HG03025 (cell line): ENCODE measurements around the gene CUX1.
"Not testable (repeated sequence)": the region's sequence is repeated elsewhere in the genome, so short reads cannot be mapped to it uniquely, and the experiment has no call there.

Experiments used
- ATAC-seq: cut with Tn5 transposase; IDR thresholded peaks from one replicate; pipeline ENCODE4 v1.9.1; 2021; ENCODE audit warnings: mild to moderate bottlenecking, moderate library complexity; ENCODE audit not compliant: unreplicated experiment, low FRiP score

The CUX1 gene

DNA sequence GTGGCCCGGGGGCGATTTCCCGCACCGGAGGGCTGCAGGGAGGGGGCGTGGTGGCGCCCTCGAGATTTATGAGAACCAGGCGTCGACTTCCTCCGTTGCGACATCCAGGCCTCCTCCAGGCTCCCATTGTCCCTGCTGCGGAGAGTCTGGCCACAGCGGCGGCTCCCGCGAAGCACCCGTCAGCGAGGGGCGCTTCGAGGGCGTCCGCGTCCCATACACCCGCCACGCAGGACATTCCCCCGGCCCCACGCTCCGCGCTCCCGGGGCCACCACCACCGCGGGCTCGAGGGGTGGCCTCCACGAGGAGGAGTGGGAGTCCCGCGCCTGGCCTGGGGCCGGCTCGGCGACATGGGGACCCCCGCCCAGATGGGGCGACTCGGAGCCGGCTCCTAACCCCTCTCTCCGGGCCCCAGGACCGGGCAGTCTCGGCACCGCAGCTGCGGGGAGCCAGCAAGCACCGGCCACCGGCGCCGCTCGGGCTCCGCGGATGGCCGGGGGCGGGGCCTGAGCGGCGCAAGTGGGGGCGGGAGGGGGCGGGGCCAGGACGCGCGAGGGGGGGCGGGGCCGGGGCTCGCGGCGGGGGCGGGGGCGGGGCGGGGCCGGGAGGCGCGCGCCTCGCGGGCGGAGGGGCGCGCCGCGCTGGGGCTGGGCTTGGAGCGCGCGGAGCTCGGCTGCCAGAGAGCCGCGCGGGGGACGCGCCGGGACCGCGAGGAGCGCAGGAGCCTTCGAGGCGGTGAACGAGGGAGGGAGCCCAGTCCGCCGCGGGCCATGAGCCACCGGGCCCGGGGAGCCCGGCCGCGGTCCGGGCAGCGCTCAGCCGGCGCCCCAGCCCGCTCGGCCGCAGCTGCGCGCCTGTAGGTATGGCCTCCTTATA lies 469.0 kb downstream of the CUX1 start, which contains the start of gene SH2B2:
TSS of gene SH2B2 (plus strand) at position 632 of the 874 bp plus-strand sequence. CDS start 13,683 bp downstream, outside the sequence.
- ATAC-seq: no peak

GRCh38 chr7:102287111-102287980 lies 469.9 kb downstream of the CUX1 start:
- no peak for ATAC-seq

DNA sequence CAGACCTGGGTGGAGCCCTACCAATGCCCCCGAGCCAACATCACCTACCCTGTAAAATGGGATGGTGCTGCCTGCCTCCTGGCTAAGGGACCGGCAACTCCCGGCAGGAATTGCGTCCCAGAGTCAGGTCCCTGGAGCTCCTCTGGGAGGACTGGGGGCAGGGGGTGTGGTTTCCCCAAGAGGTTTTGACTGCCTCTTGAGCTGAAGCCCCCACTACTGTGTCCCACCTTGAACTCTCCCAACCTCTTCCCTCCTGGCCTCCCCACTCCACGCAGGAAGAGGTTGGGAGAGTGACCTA lies 470.5 kb downstream of the CUX1 start:
- ATAC-seq: no peak

DNA sequence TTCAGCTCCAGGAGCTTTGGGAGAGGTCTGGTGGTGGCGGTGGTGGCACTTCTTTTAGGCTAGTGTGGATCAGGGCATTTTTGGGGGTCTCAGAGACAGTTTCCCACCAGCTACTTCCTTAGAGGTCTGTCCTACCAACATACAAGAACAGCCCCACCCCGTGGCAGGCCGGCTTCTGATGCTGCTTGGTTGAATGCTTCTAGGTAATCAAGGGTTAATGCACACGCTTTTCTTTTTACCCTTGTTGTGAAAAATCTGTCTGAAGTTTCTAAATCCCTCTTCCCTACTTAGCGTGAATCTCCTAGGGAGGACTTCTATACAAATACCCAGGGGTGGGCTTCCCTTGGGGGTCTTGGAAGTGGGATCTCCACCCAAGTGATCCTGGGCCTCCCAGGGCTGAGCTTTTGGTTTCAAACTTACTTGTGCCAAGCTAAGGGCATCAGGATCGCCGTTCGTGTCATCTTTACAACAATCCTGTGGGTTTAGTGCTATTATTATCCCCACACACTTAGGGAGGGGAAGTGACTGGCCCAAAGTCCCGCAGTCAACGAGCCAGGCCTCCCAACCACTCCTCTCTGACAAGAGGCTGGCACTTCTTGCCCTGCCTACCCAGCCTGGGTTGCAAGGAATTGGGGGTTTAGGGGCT lies 471.0 kb downstream of the CUX1 start:
- ATAC-seq: no peak

- ATAC-seq: no peak
These were observed 471.6 kb downstream of the CUX1 start for GRCh38 chr7:102289057-102289456.

GRCh38 chr7:102291056-102291915 lies 473.9 kb downstream of the CUX1 start:
- no peak for ATAC-seq

DNA sequence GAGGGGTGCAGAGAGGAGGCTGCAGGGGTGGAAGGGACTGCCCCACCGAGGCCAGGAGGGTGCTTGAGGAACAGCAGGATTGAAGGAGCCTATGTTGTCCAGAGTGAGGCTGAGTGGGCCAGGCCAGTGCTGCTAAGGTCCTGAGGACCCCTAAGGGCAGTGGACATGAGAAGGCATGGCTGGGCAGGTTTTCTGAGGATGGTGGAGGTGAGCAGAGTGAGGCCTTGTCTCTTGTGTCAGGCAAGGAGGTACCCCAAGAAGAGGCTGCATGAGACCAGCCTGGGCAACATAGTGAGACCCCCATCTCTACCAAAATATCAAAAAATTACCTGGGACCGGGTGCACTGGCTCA lies 474.5 kb downstream of the CUX1 start:
- ATAC-seq: no peak

- no peak for ATAC-seq
These were observed 475.7 kb downstream of the CUX1 start for GRCh38 chr7:102292813-102293798.

DNA sequence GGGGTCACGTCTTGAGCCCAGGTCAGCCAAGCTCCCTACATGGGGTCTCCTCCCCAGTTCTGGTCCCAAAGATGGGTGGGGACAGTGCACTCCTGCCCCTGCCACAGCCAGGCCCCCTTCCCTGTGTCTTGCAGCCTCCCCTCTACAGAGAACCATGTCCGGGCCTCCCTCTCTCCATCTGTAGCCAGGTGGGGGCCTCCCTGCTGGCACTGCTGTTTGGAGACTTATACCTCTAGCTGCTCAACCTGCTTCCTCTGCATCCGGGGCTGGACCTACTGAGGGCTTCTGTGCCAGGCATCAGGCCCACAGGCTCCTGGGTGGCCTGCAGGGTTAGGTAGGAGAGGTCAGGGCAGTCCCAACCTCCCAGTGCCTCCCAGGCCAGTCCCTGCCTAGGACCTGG lies 477.2 kb downstream of the CUX1 start:
- no peak for ATAC-seq

- ATAC-seq: no peak
These were observed 478.1 kb downstream of the CUX1 start for GRCh38 chr7:102295346-102296178.

GRCh38 chr7:102296179-102296438 lies 478.7 kb downstream of the CUX1 start:
- no peak for ATAC-seq

GRCh38 chr7:102296514-102296913 lies 479.1 kb downstream of the CUX1 start:
- ATAC-seq: no peak

- ATAC-seq: no peak
These were observed 480.2 kb downstream of the CUX1 start for GRCh38 chr7:102297487-102298218.

GRCh38 chr7:102300643-102301221 lies 483.3 kb downstream of the CUX1 start:
- ATAC-seq: no peak

- ATAC-seq: not testable (repeated sequence)
These were observed 483.9 kb downstream of the CUX1 start for GRCh38 chr7:102301367-102301766.

- ATAC-seq: no peak
These were observed 484.6 kb downstream of the CUX1 start for GRCh38 chr7:102302025-102302424.

DNA sequence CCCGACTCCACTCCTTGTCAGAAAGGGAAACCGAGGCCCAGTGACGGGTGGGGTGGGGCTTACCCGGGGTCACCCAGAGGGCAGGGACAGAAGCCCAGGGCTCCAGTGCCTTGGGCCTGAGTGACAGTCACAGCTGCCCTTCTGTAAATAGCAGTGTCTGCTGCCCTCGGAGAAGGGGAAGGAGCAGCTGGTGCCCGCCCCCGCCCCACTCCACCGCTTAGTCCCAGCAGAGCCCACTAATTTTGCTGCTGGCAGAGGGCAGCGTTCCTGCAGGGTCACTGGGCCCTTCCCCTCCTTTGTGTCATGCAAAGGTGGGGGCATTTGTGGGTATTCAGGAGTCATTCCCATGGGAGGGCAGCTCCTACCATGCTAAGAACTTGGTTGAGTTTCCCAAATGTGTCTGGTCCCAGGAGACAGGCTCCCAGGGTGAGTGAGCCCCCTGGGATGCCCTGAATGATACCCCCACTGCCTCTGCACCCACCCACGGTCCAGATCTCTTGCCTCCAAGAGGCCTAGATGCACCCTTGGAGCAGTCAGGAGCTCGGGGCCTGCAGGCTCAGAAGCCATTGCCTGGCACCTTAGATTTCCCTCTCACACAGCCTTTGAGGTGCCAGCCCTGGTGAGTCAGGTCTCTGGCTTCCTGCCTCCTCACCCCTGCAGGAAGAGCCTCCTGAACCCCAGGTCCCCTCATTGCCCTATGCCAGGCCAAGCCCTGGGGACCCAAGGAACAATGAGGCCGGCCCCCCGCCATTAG lies 486.4 kb downstream of the CUX1 start:
- no peak for ATAC-seq
